Muscle layer of colon (tissue), 2 donors: ENCODE results near the gene TGM6.

Experiments
- H3K27ac ChIP-seq: one replicate; pipeline ENCODE4 v1.7.0; 2013; ENCODE audit warnings: low read depth, mild to moderate bottlenecking, low read length, moderate library complexity
- H3K27me3 ChIP-seq, 2 donors: one replicate each; pipeline ENCODE4 v1.7.0; 2013; ENCODE audit warnings: low read length in 2 of 2, mild to moderate bottlenecking in 2 of 2; ENCODE audit not compliant: insufficient read depth in 2 of 2, control insufficient read depth in 1 of 2
- H3K36me3 ChIP-seq: one replicate; pipeline ENCODE4 v1.7.0; 2013; ENCODE audit warnings: mild to moderate bottlenecking, low read length; ENCODE audit not compliant: insufficient read depth
- H3K4me1 ChIP-seq: one replicate; pipeline ENCODE4 v1.7.0; 2013; ENCODE audit warnings: mild to moderate bottlenecking, low read length; ENCODE audit not compliant: insufficient read depth
- H3K4me3 ChIP-seq, 2 donors: one replicate each; pipeline ENCODE4 v1.7.0; 2013; ENCODE audit warnings: low read length in 2 of 2, low read depth in 1 of 2, mild to moderate bottlenecking in 1 of 2, moderate library complexity in 1 of 2
- H3K9ac ChIP-seq: one replicate; pipeline ENCODE4 v1.7.0; 2013; ENCODE audit warnings: low read length
- H3K9me3 ChIP-seq: one replicate; pipeline ENCODE4 v1.7.0; 2013; ENCODE audit warnings: mild to moderate bottlenecking, low read length
- donor health status: abdominal sarcoma.
- donor health status: Adenocarcinoma of cecum.

Gene TGM6

DNA sequence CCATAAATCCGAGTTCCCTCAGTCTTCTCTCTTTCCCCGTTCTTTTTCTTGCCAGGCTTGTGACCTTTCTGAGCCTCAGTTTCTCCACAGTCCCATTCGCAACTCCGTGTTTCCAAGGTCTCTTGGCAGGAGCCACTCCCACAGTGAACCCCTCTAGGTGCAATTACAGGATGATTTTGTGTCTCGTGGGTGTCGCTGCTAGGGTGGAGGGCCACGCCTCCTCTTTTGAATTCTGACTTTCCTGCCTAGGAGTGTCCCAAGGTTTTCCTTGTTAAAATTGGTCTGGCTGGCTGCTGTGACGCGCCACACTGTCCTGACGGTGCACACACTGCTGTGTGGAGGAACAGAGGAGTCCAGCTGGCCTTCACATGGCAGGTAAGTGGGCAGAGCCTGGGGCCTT is at the start of gene TGM6:
TSS of gene TGM6 (plus strand) at position 301 of the 400 bp plus-strand sequence. CDS start at position 369, 68 bp downstream.
- no peaks in the 10 kb centered on the region for H3K4me1 ChIP-seq
- no peaks in the 10 kb centered on the region for H3K27me3 ChIP-seq
- no peaks in the 10 kb centered on the region for H3K9me3 ChIP-seq
- H3K36me3 ChIP-seq = no peaks in the 10 kb centered on the region
- no peak within 1 kb of the TSS for H3K4me3 ChIP-seq
- H3K9ac ChIP-seq = no peak within 1 kb of the TSS
- no peak within 1 kb of the TSS for H3K27ac ChIP-seq

DNA sequence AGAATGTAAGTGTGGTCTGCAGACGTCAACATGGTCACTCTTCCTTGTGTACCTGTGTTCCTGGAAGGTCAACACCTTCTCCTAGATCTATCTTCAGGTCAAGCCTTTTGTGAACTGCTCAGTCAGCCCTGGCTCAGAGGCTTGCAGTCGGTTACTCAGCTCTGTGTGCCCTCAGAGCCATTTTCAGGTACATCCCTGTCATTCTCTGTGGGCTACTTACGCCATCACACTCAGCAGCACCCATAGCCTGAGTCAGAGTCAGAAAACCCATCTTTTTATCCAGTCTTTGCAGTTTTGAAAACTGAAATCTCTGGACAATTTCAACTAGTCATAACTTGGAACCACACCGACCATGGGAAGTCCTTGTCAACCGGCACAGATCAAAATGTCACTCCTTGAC is 49.6 kb upstream of the TGM6 start:
- H3K4me1 ChIP-seq = no peaks in the 10 kb centered on the region
- no peaks in the 10 kb centered on the region for H3K9me3 ChIP-seq
- no peak overlapping the region for H3K4me3 ChIP-seq
- H3K36me3 ChIP-seq = no peaks in the 10 kb centered on the region
- no peaks in the 10 kb centered on the region for H3K27me3 ChIP-seq
- no peak overlapping the region for H3K9ac ChIP-seq
- H3K27ac ChIP-seq = no peak overlapping the region

DNA sequence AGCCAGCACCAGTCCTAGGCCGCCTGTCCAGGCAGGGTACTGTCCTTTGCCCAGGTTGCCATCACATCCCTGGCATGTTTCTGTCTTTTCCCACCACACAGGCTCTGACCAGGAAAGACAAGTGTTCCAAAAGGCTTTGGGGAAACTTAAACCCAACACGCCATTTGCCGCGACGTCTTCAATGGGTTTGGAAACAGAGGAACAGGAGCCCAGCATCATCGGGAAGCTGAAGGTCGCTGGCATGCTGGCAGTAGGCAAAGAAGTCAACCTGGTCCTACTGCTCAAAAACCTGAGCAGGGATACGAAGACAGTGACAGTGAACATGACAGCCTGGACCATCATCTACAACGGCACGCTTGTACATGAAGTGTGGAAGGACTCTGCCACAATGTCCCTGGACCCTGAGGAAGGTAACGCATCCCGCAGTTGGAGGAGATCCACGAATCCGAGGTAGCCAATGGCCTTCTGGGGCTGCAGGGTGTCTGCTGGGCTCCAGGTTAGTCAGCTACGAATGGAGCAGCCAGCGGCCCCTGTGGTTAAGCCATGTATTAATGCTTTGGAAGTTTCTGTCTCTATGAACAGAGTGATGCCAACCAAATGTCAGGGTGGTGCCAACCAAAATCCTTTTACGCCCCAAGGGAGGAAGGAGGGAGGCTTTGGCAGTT is 48.7 kb upstream of the TGM6 start:
- no peak overlapping the region for H3K27ac ChIP-seq
- H3K9ac ChIP-seq = no peak overlapping the region
- no peaks in the 10 kb centered on the region for H3K27me3 ChIP-seq
- no peaks in the 10 kb centered on the region for H3K4me1 ChIP-seq
- no peaks in the 10 kb centered on the region for H3K36me3 ChIP-seq
- H3K4me3 ChIP-seq = no peak overlapping the region
- H3K9me3 ChIP-seq = no peaks in the 10 kb centered on the region

DNA sequence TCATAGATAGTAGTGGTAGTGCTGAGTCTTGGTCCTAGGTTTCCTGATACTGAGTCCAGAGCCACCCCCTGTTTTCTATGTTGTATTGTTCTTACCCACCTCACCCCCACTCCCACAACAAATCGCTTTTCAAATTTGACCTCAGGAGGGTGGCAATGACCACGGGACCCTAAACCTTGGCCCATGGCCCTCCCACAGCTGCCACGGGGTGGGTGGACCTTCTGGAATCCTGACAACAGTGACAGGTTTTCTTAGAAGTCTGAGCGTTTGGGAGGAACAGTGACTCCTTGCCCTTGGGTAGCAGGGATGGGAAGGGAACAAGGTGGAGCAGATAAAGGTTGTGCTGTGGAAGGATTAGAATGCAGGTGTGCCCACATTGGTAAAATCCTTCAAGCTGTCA is 48.0 kb upstream of the TGM6 start:
- Histone ChIP-seq H3K9me3 (no peaks in the 10 kb centered on the region), H3K4me1 (no peaks in the 10 kb centered on the region), H3K4me3 (no peak overlapping the region), H3K27me3 (no peaks in the 10 kb centered on the region), H3K9ac (no peak overlapping the region), H3K27ac (no peak overlapping the region), H3K36me3 (no peaks in the 10 kb centered on the region)

DNA sequence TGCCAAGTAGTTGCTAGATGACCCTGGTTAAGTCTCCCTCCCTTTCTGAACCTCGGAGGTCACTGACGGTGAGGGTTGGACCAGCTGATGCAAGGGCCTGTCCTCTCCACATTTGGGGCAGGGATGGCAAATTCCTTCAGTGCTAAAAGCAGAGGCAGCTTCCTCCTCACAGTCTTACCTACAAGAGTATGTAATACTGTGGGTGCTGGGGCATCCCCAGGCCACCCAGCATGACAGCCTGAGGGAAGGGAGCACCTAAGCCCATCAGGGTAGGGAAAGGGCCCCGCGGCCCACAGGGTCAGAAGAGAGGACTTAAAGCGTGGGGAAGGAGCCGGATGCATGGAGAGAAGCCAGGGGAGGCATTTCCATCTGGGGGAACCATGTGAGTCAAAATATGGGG is 46.9 kb upstream of the TGM6 start:
- Histone ChIP-seq H3K4me3 (no peak overlapping the region), H3K36me3 (no peaks in the 10 kb centered on the region), H3K4me1 (no peaks in the 10 kb centered on the region), H3K9me3 (no peaks in the 10 kb centered on the region), H3K27me3 (no peaks in the 10 kb centered on the region), H3K9ac (no peak overlapping the region), H3K27ac (no peak overlapping the region)

DNA sequence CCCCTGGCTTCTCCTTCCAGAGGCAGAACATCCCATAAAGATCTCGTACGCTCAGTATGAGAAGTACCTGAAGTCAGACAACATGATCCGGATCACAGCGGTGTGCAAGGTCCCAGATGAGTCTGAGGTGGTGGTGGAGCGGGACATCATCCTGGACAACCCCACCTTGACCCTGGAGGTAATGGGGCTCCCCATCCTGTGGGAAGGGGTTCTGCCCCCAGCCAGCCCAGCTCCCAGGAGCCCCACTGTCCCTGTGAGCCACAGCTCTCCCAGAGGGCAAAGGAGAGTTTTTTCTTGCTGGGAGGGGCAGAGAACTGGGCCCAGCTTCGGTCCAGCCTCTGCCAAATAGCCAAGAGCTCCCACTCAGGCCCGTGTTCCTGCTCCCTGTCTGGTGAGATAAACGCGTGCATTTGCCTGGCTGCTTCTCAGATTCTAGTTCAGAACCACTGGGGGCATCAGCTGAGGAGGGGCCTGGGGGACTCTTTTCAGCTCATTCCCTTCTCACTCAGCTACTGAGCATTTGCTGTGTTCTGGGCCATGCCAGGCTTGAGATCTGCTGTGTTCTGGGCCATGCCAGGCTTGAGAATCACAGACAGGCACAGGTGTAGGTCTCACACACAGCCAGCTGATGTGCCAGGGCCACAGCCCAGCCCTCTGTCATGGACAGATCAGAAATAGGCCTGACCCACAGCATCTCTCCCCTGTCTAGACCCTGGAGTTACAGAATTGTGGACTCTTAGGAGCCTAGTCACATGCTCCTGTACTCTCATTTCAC is 45.4 kb upstream of the TGM6 start:
- H3K9ac ChIP-seq = no peak overlapping the region
- no peaks in the 10 kb centered on the region for H3K9me3 ChIP-seq
- no peaks in the 10 kb centered on the region for H3K4me1 ChIP-seq
- no peaks in the 10 kb centered on the region for H3K27me3 ChIP-seq
- no peak overlapping the region for H3K27ac ChIP-seq
- no peaks in the 10 kb centered on the region for H3K36me3 ChIP-seq
- H3K4me3 ChIP-seq = no peak overlapping the region

DNA sequence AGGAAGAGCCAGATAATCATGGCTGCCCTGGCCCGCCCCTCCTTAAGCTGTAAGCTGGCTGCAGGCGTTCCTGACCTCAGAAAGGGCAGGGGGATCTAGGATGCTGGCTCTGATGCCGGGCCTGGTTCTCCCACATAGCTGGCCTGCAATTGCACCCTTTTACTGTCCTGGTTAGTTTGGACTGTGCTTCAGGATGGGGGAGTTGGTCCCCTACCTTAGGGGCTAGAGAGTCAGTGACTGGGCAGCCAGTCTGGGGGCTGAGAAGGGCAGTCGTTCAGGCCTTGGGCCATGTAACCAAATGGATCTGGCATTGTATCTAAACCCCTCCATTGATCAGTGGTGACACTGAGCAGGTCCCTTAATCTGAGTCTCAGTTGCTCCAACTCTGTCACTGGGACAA is 44.2 kb upstream of the TGM6 start:
- H3K4me1 ChIP-seq = no peaks in the 10 kb centered on the region
- no peak overlapping the region for H3K9ac ChIP-seq
- H3K27ac ChIP-seq = no peak overlapping the region

DNA sequence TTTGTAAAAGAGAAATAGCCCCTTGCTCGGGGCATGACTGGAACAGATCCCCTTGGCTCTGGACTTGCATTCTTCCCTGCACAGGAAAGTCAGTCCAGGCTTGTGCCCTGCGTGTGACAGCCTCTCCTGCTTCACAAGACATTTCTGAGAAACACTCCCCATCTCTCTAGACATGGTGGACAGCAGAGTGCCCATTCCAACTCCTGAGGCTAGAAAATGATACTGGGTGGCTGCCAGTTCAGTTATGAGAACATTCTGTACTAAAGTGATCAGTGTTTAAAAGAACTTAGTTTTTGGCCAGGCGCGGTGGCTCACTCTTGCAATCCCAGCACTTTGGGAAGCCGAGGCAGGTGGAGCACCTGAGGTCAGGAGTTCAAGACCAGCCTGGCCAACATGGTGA is 43.6 kb upstream of the TGM6 start:
- H3K27ac ChIP-seq = no peak overlapping the region
- H3K27me3 ChIP-seq = no peaks in the 10 kb centered on the region
- H3K4me1 ChIP-seq = no peaks in the 10 kb centered on the region
- no peak overlapping the region for H3K4me3 ChIP-seq
- H3K36me3 ChIP-seq = no peaks in the 10 kb centered on the region
- no peak overlapping the region for H3K9ac ChIP-seq
- H3K9me3 ChIP-seq = no peaks in the 10 kb centered on the region

More for the DNA sequence above, 44.2 kb upstream of the TGM6 start:
- H3K36me3 ChIP-seq = no peaks in the 10 kb centered on the region
- H3K27me3 ChIP-seq = no peaks in the 10 kb centered on the region
- H3K9me3 ChIP-seq = no peaks in the 10 kb centered on the region
- H3K4me3 ChIP-seq = no peak overlapping the region

DNA sequence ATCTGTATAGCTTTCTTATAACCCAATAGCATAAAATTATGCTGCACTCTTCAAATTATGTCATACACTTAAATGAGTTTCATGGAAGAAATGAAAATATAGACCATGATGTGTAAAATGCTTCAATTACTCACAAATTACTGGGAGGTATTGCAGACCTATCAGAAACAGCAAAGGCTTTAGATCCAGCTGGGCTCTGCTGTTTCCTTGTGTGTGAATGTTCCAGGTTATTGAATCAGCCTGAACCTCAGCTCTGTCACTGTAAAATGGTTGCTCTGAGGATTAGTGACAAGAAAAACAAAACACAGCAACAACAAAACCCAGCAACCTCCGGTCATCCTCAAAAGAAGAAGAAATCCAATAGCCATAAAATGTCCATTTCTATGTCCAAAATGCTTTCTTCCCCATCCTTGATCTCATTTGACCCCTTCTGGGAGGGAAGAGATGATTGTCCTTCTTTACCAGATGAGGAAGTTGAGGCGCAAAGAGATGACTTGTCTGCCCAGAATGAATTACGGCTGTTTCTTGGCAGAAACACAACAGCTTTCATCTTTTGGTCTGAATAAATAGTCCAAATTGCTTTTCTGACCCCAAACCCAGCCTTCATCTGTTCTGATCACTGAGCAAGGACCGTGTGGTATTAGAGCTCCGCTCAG is 42.2 kb upstream of the TGM6 start:
- no peak overlapping the region for H3K9ac ChIP-seq

DNA sequence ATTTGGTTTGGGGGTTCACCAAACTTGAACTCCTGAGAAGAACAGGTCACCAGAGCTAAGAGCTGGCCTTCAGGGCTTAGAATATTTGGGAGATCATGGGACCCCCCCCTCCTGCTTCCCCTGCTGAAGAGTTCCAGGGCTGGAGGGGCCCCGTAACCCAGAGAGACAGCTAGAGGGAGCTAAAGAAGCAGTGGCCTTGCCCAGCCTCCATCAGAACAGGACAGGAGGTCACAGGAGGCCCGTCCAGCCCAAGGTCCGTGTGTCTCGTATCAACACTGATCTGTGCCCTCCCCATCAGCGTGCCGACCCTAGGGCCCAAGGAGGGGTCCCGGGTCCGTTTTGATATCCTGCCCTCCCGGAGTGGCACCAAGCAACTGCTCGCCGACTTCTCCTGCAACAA is 40.6 kb upstream of the TGM6 start:
- H3K9ac ChIP-seq = no peak overlapping the region
- no peak overlapping the region for H3K27ac ChIP-seq
- H3K4me1 ChIP-seq = no peaks in the 10 kb centered on the region
- H3K27me3 ChIP-seq = no peaks in the 10 kb centered on the region
- no peaks in the 10 kb centered on the region for H3K36me3 ChIP-seq
- no peaks in the 10 kb centered on the region for H3K9me3 ChIP-seq
- H3K4me3 ChIP-seq = no peak overlapping the region

More for the DNA sequence above, 42.2 kb upstream of the TGM6 start:
- Histone ChIP-seq H3K4me1 (no peaks in the 10 kb centered on the region), H3K27me3 (no peaks in the 10 kb centered on the region), H3K27ac (no peak overlapping the region), H3K9me3 (no peaks in the 10 kb centered on the region), H3K4me3 (no peak overlapping the region), H3K36me3 (no peaks in the 10 kb centered on the region)

DNA sequence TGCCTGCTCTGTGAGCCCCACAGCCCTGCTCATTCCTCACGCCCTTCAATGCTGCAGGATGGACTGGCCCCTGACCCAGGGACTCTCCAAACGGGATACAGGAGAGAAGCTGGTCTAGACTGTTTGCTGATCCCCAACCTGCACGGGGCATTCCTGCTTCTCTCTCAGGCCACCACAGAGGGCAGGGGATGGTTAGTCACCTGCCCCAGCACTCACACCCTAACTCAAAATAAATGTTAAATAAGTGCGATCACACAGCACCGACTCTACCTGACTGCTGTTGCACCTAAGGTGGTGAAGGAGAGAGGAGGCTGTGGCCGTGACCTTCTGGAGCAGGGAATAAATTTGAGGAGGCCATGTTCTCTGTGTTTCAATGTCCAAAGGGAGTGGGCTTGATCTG is 39.9 kb upstream of the TGM6 start:
- no peaks in the 10 kb centered on the region for H3K4me1 ChIP-seq
- H3K4me3 ChIP-seq = no peak overlapping the region
- H3K27ac ChIP-seq = no peak overlapping the region
- no peaks in the 10 kb centered on the region for H3K36me3 ChIP-seq
- H3K27me3 ChIP-seq = no peaks in the 10 kb centered on the region
- no peaks in the 10 kb centered on the region for H3K9me3 ChIP-seq
- H3K9ac ChIP-seq = no peak overlapping the region
